Measurements from ENCODE around the gene SGSM2. TPM values are rescaled to one million over a fixed set of nuclear protein-coding genes. Genes with fewer than 3 reads are reported as not detected.

The SGSM2 gene
- total and polyA plus RNA-seq, 2 of the 8 experiments (the other 6 are each of a cell fraction or from before 2014, with no cell fraction given) = 44.5 to 77.7 TPM

DNA sequence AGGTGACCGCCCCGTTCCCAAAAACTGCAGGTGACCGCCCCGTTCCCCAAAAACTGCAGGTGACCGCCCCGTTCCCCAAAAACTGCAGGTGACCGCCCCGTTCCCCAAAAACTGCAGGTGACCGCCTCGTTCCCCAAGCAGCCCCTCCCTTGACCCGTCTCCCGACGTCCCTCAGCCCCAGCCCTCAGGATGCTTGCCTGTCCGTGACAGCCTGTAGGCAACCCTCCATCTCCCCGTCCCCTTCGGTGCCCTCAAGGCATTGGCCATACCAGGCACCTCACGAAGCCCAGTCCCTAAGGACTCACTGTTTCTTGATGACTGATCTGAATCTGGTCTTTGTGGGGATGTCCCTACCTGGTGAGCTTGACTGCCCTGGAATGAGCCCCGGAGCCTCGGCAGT, 25.1 kb downstream of the SGSM2 start:
- Histone ChIP-seq H4K20me1 (replicated peaks in 1 of 2; ENCODE audit: control insufficient read depth in 1 of 2, insufficient read depth in 2 of 2, low read length in 2 of 2) (peaks cover 2 to 6% of the 10 kb centered on the region in 2 experiments), H3K27me3 (replicated peaks in 1 of 4; ENCODE audit: control insufficient read depth in 3 of 4, extremely low read depth in 1 of 4, insufficient read depth in 3 of 4, low read length in 3 of 4) (no peaks in the 10 kb centered on the region)

More for the DNA sequence above, 25.1 kb downstream of the SGSM2 start:
- H3K56ac ChIP-seq (replicated peaks; ENCODE audit: insufficient read length, low read depth, low read length) = no peak overlapping the region
- H3K9me3 ChIP-seq (ENCODE audit: insufficient read depth in 2 of 2, low read depth in 1 of 2, low read length in 1 of 2) = no peaks in the 10 kb centered on the region
- CTCF ChIA-PET (ENCODE audit: partially characterized antibody) = interaction anchor here (1.7 to 13.4 kb wide), 4 partner anchors 8 to 23 kb away, joined by 8 to 209 read pairs (median 35); no protein-coding TSS in a partner anchor
- no peak overlapping the region for H3K4me2 ChIP-seq (ENCODE audit: insufficient read depth in 1 of 2, low read depth in 2 of 2, low read length in 2 of 2)
- no peak overlapping the region for H2BK20ac ChIP-seq (ENCODE audit: low read length)
- no peaks in the 10 kb centered on the region for H3K79me2 ChIP-seq (ENCODE audit: control insufficient read depth in 1 of 2, insufficient read depth in 2 of 2, low read length in 2 of 2)
- no peak overlapping the region for H3K23ac ChIP-seq (ENCODE audit: insufficient read length)
- H2BK5ac ChIP-seq (ENCODE audit: low read depth, low read length) = no peak overlapping the region
- WGBS, 2 experiments (ENCODE audit: extremely low coverage in 1 of 2, insufficient coverage in 1 of 2, insufficient read length in 1 of 2, insufficient replicate concordance in 2 of 2, low coverage in 1 of 2, low lambda C conversion rate in 2 of 2, missing lambda C conversion rate in 1 of 2) = 86% methylated on average over 13 of the region's 19 CpGs; no CpG with 5 or more reads in 1 of the 2 experiments
- no peak overlapping the region for H4K8ac ChIP-seq (ENCODE audit: extremely low read depth, insufficient read depth, low read length)
- no peak overlapping the region for H2BK120ac ChIP-seq (replicated peaks; ENCODE audit: low read depth, low read length)
- no peak overlapping the region for H4K5ac ChIP-seq (ENCODE audit: insufficient read length, low read depth, low read length)
- POLR2A ChIA-PET (ENCODE audit: partially characterized antibody) = interaction anchor here (1.2 kb wide), 2 partner anchors 23 to 34 kb away, joined by 3 read pairs; no protein-coding TSS in a partner anchor
- no peak overlapping the region for H3K27ac ChIP-seq (ENCODE audit: low read depth, low read length)
- no peak overlapping the region for H4K91ac ChIP-seq (replicated peaks; ENCODE audit: insufficient read length, low read length)
- TF ChIP-seq POU5F1 (IDR thresholded peaks at IDR 0.05; ENCODE audit: low read depth, low read length) (no peak), ZNF274 (IDR thresholded peaks at IDR 0.05; ENCODE audit: borderline replicate concordance, extremely low read depth, low read length) (no peak), CEBPB (IDR thresholded peaks at IDR 0.05; ENCODE audit: low read depth, low read length) (no peak), RAD21 (IDR thresholded peaks at IDR 0.05 in 1 of 2, conservative IDR thresholded peaks at IDR 0.05 in 1 of 2; ENCODE audit: low read depth in 2 of 2, low read length in 2 of 2) (no peak), KDM5A (IDR thresholded peaks at IDR 0.05; ENCODE audit: low read length) (no peak), BCL11A (IDR thresholded peaks at IDR 0.05; ENCODE audit: low read depth in 2 of 2, low read length in 2 of 2) (no peak), KDM1A (IDR thresholded peaks at IDR 0.05; ENCODE audit: borderline replicate concordance, low read length) (no peak)
- H3K9ac ChIP-seq (replicated peaks in 1 of 4; ENCODE audit: extremely low read depth in 1 of 4, low read depth in 3 of 4, low read length in 3 of 4) = no peak overlapping the region
- H2BK12ac ChIP-seq (ENCODE audit: low read depth, low read length) = no peak overlapping the region
- no peak overlapping the region for H3K18ac ChIP-seq (ENCODE audit: extremely low read depth, low read length)
- no peaks in the 10 kb centered on the region; a peak in 2 of 7 replicates for H3K4me1 ChIP-seq (replicated peaks in 1 of 4; ENCODE audit: control insufficient read depth in 3 of 4, insufficient read depth in 4 of 4, low read length in 3 of 4)
- H3K4me3 ChIP-seq (ENCODE audit: extremely low read depth in 1 of 4, insufficient read depth in 2 of 4, low read depth in 3 of 4, low read length in 4 of 4) = no peak overlapping the region
- H3K14ac ChIP-seq (ENCODE audit: insufficient read length) = no peak overlapping the region
- H3K4ac ChIP-seq (replicated peaks; ENCODE audit: insufficient read length, low read depth, low read length) = no peak overlapping the region
- H2BK15ac ChIP-seq (ENCODE audit: low read length) = no peak overlapping the region
- no peaks in the 10 kb centered on the region for H3K79me1 ChIP-seq (ENCODE audit: low read depth, low read length)
- DNase-seq (ENCODE audit: low read depth in 1 of 2, low spot score in 2 of 2) (no peak), FAIRE-seq (no peak)
- H3K23me2 ChIP-seq (ENCODE audit: low read depth, low read length) = no peaks in the 10 kb centered on the region
- H2AK5ac ChIP-seq (ENCODE audit: low read depth, low read length) = no peak overlapping the region
- peaks cover 0 to 10% (median 6%) of the 10 kb centered on the region in 4 experiments; a peak in 4 of 8 replicates for H3K36me3 ChIP-seq (ENCODE audit: control insufficient read depth in 2 of 4, insufficient read depth in 4 of 4, low read length in 3 of 4)
- H2AFZ ChIP-seq (ENCODE audit: low read length) = no peak overlapping the region

All from H1 (cell line).